NCI-H460 (cell line): ENCODE measurements around the gene NRG3. TPM values are rescaled to one million over a fixed set of nuclear protein-coding genes. Genes with fewer than 3 reads are reported as not detected.

Source experiments
- DNase-seq: peaks from one replicate; pipeline ENCODE4 v3.0.0-alpha.2; 2016; ENCODE audit warnings: low read depth; ENCODE audit errors: extremely low read depth
- total RNA-seq: library from RNA; depleted of rRNA; stranded (reverse); fragments of >200 nt; shearing (Covaris generic); gene quantifications from 2 replicates; pipeline ENCODE4 v1.2.3, GENCODE V29; 2014

NRG3 gene
- total RNA-seq, 1 experiment from 2014 or later: not detected

DNA sequence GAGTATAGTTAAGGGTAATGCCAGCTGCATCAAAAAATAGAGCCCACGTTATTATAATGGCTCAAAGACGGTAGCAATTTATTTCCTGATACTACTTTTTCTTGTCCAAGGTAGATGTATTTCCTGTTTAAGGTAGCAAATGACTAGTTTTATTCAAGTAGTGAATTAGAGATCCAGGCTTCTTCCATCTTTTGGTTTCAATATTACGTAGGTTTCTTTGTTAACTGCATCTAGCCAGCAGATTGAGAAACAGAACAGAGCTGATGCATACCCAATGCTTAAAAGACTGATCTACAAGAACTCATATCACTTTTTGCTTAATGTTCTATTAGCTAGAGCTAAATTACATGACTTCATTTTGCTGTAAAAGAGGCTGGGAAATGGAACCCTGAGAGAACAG is 992.1 kb downstream of the NRG3 start:
- no peak for DNase-seq

DNA sequence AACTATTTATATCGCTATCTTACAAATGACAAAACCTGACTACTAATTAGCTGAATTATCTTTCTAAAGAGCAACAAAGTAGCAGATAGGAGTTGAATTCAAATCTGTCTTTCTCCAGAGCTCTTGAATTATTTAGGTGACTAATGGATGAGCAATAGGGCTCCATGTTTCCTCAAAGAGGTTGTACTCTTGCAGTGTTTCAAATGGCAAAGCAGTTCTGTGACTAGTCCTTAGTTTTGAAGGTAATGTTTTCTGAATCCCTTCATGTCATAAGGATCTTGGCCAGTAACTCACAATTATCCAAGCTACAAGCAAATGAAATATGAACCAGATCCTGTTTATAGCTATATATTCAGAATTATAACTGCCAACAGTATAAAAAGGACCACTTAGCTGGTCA is 999.7 kb downstream of the NRG3 start:
- DNase-seq: no peak

DNA sequence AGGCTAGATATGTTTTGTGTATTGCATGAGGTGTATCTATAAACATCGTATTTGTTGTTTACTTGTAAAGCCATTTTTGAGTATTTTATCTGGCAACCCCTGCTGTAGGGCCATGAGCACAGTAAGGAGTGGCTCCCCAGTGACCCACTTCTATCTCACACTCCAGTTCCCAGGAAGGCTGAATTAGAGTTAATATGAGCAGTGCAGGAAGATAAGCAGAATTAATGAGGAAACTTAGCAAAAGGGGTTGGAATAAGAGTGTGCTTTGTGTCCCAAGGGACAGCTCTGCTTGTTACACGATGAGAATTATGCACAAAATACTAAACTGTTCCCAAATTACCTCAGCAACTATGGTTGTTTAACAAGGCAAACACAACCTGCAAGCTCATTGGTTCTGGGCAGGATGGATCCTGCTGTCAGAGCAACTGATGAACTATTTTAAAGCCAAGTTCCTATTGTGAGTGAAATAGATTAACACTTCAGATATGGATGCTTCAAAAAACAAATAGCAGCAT is 1005.8 kb downstream of the NRG3 start:
- DNase-seq: no peak

DNA sequence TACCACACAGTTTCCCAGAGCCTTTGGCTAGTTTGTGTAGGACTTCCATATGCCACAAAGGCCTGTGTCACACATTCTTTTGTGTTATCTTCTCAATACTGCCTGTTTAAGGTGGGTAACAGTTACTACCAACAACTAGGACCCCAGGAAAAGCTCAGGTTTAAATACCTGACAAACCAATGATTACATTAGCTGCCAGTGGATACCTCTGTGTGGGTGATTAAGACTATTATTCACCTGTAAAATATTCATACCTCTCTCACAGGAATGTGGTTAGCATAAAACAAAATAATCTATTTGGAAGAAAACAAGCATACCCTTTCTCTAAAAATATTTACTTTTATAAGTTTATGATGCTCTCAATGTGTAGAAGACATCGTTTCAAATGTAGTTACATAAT is 1007.7 kb downstream of the NRG3 start:
- DNase-seq: no peak

DNA sequence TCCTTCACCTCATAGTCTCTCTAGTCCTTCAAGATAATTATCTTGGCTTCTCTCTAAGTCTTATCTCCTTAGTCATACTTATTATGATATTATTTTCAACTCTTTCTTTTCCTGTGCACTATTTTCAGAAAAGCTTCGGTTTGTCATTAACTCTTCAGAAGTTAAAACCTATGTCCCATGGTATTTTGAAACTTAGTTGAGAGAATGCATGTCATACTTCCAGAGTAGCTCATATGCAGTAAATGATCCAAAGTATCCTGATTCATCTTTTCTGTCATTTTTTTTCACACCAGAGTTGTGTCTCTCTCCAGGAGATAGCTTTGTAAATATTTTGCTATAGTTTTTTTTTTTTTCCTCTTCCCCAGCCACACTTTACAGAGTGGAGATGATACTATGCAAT is 1008.6 kb downstream of the NRG3 start:
- no peak for DNase-seq

DNA sequence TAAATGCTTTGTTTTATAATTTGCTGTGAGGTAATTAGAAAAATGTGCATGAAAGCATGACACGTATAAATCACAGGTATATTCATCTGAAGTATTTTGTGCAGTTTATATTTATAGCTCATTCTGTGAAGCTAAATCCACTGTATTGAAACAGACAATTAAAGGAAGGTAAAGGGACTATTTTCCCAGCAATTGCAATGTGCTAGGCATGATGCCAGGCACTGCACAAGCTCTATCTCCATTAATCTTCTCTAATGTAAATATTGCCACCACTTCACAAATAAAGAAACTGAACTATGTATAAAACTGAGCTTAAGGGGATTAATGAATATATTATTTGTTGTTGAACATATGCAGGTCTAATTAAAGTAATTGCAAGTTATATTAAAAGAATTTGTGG is 1012.5 kb downstream of the NRG3 start:
- no peak for DNase-seq

DNA sequence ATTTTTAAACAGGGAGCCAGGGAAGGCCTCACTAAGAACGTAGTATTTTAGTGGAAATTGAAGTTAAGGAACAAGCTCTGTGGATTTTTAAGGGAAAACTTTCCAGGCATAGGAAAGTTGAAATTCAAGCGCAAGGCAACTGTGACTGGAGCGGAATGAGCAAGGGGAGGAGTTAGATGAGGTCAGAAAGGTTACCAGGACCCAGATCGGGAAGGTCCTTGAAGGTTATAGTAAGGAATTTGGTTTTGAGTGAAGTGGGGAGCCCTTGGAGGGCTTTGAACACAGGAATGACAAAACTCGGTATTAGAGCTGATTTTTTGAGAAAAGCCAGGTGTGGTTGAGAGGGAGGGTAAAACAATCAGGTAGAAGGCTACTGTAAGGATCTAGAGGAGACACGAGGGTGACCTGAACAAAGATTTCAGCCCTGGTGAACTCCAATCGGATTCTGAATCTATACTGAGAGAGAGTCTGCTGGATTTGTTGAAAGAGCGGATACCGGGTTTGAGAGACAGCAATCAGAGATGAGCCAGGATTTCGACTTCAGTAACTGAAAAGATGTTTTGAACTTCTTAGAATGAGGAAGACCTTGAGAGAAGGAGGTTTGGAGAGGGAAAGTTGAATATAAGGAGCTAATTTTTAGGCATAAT is 1013.9 kb downstream of the NRG3 start:
- DNase-seq: no peak

DNA sequence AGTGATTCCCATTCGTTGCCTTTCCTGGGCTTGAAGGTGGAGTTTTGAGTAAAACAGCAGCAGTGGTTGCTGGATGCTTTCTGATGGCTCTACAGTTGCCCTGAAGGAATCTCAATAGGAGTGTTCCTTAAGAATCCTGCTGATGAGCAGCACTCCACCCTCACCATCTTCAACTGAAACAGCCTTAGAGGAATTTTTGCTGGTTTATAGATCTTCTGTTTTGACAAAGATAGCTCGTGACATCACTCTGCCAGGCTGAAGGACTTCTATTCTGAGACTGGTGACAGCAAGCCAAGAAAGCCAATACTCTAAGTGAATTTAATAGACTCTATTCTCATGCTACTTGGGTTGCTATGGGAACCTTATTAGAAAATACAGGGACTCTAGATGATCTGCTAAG is 1014.7 kb downstream of the NRG3 start:
- DNase-seq: no peak

DNA sequence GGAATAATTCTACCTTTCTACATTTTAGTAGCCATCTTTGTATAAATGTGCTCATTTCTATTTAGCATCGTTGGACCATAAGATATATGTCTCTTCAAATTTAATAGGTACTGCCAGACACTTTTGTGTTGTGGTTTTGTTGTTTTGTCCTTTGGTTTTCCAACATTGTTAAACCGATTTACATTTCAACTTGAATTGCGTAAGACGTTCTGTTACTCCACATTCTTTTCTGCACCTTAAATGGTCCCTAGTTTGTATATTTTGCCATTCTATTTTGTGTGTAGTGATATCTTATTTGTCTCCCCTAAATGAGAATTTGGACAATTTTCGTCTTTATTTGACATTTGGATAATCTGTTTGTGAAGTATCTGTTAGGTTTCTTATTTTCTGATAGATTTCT is 1015.6 kb downstream of the NRG3 start:
- DNase-seq: no peak

DNA sequence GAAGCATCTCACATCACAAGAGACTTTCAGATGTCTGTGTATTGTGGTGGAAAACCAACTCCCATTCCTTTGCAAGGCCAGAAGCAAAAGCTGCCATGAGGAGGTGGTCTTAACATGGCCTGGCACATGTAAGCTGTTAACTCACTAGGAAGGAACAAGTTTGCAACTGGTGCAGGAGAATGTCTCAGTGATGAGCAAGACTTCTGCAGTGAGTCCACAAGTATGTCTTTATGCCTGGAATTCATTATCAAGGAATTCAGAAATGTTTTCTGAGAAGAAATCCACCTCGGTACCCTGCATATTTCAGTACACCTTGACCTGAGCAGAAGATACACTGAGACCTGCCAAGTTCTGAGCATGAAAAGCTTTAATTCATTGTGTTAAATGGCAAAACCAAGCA is 1033.1 kb downstream of the NRG3 start:
- DNase-seq: no peak

DNA sequence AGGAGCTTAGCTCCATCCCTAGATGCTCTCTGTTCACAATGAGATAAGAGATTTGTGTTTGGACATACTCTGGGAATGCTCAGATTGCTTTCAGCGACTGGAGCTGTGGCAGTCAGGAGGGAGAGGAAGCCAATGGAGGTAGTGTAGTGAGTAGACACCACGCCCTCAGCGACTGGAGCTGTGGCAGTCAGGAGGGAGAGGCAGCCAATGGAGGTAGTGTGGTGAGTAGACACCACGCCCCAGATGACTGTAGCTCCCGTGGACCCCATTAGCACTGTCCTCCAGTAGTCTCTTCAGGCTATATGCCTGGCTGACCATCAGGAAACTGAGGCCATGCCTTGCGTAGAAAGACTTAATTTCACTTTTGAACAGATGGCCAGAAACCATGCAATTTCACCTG is 1033.8 kb downstream of the NRG3 start:
- no peak for DNase-seq

DNA sequence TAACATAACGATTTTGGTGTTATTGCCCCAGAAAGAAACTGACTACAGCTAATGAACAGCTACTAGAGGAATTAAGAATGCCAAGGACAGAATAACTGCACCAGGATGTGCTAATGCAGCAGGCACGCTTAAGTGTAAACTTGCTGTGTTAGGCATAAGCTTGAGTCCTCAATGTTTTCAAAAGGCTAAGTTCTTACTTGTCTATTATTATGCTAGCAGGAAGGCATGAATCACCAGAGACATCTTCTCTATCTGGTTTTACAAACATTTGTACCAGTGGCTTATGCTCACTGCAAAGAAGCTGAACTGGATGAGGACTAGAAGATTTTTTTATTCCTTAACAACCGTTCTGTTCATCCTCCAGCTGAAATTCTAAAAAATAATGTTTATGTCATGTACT is 1035.3 kb downstream of the NRG3 start:
- DNase-seq: no peak

DNA sequence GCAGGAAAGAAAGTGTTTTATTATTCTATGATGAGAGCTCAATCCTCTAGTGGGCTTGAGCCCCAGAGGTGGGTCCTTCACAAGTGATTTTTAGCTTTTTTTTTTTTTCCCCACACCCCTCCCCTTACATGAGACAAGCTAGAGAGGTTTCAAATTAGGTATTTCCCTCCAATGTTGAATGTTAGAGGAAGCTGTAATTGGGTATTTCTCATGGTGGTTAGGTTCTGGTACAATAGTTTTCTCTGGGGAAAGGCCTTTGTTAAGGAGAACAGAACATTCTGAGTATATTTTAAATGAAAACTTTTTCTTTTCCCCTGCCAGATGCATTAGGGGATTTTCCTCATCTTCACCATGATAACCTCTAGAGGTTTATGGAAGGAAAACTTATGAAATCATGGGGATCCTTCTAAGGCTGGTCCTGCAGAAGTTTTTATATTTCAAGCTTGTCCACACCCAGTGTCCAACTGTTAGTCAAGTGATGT is 1039.7 kb downstream of the NRG3 start:
- DNase-seq: no peak

DNA sequence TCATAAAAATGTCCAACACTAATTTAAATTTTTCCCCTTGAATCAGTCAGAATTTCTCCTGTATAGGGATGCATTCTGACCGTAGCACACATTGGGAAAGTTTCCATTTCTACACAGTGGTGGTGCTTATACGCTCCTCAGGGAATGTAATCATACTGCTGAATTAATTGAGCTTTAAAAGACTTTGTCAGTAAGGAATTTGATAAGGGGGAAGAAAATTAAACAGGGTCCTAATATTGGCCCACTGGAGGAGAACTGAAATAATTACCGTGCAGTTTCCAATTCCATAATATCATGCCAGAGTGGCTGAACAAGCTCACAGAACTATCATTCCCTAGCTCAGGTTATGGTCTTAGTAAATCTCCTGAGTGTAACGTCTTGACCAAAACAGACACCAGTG is 1041.9 kb downstream of the NRG3 start:
- DNase-seq: no peak

DNA sequence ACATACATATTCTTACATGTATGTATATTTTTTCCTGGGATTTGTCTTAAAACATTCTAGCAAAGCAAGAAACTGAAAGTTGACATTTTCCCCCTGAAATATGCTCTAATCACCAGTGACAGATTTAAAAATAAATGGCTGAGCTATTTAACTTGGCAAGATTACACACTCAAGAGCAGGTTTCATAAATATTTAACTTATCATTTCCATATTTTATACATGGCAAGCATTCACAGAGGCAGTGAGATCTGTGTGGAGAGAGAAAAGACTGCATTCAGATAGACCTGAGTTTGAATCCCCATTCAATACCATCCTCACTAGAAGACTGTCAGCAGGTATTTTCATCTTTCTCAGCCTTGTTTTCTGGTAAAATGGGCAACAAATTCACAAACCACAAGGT is 1043.0 kb downstream of the NRG3 start:
- no peak for DNase-seq

DNA sequence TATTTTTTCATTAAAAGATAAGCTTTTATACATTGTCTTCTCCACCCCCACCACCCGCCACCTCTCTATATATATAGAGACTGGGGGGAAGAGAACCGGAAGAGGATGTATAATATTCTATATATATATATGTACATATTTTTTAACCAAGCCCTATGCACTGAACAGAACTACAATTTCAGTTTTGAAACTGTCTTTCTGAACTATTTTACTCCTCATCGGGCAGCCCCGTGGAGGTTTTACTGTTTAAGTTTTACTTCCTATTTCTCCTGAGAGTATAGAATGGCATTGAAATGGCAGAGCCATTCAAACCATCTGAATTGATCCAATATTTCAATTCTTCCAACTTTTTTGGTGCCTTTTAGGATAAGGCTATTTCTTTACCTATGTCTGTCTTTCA is 1047.1 kb downstream of the NRG3 start:
- no peak for DNase-seq

DNA sequence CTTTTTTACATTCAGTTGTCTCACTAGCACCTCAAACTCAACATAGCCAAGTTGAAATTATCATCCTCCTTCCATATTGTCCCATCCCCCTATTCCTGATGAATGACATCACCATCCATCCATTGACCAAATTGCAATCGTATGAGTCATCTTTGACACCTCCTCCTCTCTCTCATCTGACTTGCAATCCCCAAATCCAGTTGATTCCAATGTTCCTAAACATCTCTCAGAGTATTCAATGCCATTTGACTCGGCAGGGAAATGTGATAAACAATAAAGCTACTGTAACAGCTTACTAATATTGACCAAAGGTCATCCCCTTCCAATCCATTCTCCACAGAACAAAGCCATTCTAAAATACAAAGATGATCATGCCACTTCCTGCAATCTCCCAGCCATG is 1047.8 kb downstream of the NRG3 start:
- no peak for DNase-seq

DNA sequence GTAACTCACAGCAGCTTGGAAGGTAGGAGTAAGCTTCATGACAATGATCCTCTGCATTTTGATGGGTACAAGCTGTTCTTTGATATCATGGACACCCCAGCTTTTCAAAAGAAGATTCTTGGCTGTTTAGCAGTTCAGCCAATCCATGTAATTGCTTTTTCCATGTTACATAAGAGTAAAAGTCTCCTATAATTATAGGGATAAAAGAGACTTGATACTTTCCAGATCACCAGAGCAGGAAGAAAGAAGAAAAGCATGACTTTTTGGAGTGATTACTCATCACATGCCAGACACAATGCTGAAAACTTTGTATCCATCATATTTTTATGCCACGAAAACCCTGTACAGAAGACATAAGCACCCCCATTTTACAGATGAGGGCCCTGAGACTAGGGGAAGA is 1049.7 kb downstream of the NRG3 start:
- DNase-seq: no peak

DNA sequence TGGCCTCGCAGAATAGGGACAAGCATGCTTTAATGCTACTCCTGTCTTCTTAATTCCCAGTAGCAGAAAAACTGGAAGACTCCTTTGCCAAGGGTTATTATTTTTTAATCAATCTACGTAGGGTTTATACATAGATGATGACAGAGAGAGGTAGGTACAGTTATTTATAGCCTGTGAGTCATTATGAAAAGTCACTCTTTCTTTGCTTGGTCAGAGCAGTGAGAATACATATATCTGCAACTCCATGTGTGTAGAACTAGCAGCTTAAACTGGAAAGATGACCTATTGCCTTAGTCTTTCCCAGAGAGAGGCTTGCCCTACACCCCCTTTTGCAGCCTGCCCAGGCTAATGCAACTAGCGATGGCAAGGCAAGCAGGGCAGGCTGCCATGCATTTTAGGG is 1050.6 kb downstream of the NRG3 start:
- no peak for DNase-seq

DNA sequence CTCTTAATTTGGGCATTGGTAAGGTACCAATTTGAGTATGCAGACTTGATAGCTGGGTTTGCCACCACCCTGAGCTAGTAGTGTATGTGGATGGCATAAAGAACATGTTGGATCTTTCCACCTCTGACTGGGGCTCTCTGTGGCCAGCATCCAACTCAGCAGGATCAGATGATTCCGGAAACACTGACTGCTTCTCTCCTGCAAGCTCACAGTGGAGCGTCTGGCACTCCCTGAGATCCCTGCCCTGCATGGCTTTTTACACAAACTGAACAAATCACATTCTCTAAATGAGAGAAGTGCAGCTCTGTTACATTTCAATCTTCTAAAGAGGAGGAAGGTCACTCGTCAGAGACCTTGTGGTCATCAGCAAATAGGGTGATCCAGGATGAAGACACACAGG is 1057.5 kb downstream of the NRG3 start:
- no peak for DNase-seq

DNA sequence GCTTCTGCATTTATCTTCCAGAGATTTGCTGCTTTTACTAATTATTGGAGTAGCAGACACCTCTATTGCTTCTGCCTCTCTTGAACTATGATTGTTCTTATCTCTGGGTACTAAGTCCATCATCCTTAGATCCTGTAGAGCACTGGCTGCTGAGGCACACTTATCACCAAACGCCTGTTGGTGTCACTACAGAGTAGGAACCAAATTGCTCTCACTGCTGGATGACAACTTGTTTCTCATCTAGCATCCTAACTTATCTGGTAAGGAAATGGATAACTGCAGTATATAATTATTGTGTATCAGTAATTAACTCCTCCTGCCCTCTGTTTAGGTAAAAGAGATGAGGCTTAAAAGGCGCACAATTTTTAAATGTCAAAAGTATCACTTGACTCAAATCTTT is 1059.4 kb downstream of the NRG3 start:
- DNase-seq: no peak

DNA sequence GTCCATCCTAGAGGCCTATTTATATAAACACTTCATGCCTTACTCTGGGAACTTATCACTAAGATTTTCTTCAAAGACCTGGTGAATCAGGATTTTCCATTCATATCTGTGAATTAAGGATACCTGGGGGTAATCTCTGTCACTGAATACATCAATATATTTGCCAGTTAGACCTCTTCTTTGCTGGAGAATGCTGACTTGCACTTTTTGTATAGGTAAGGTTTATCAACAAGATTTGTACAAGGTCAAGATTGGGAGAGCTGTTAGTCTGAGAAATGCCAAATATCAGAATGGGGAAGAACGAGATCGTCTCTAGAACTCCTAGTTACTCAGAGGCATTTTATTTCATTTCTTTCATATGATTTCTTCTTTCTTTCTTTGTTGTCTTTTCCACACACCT is 1060.0 kb downstream of the NRG3 start:
- DNase-seq: no peak

DNA sequence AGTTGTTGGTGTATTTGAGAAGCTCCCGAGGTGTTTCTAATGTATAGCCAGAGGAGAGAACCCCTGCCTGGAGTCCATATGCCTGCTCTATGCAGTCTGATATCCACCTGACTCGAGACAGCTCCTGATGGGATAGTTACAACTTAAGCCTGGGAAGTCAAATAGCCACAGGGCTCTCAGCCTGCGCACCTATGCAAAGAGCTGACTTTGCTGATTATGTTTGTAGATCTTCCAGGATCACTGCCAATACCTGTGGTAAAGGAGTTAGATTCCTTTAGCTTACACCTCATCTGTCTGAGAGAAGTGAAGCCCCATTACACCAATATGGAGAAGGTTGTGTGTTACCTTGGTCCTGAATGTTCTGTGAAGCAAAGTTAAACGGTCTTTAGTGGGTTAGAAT is 1063.3 kb downstream of the NRG3 start:
- DNase-seq: no peak
